ENCODE measurements around the gene WDR37. TPM values are rescaled to one million over a fixed set of nuclear protein-coding genes. Genes with fewer than 3 reads are reported as not detected.

WDR37 gene
- total and polyA plus RNA-seq, 10 of the 15 experiments (the other 5 are each of a cell fraction or from before 2014, with no cell fraction given), result 1.9 to 11.1 (median 7.1) TPM

GRCh38 chr10:1093696-1094095 lies 37.5 kb downstream of the WDR37 start (continued):
- no peak for TF ChIP-seq RAD51 (IDR thresholded peaks at IDR 0.05)
- no peak for TF ChIP-seq MLLT1 (IDR thresholded peaks at IDR 0.05)

- Histone ChIP-seq H3K9ac (ENCODE audit: control insufficient read depth, insufficient read depth, low read length) (no peak overlapping the region), H3K79me2 (ENCODE audit: control insufficient read depth, insufficient read depth, low read length) (no peaks in the 10 kb centered on the region), H3K4me3 (no peak overlapping the region), H3K4me1 (ENCODE audit: control insufficient read depth, insufficient read depth, low read length) (peaks cover 7% of the 10 kb centered on the region; the same call in 1 of the 2 replicates), H4K20me1 (ENCODE audit: control insufficient read depth, insufficient read depth) (no peaks in the 10 kb centered on the region), H3K36me3 (ENCODE audit: control insufficient read depth in 2 of 2, insufficient read depth in 2 of 2, low read length in 1 of 2) (peaks cover 22 to 23% of the 10 kb centered on the region in 2 experiments; a peak in 3 of 4 replicates), H3K9me3 (replicated peaks; ENCODE audit: control insufficient read depth, insufficient read depth, low read length) (no peaks in the 10 kb centered on the region), H3K27me3 (replicated peaks in 1 of 2; ENCODE audit: control insufficient read depth in 2 of 2, insufficient read depth in 2 of 2, low read length in 1 of 2) (no peaks in the 10 kb centered on the region), H3K27ac (ENCODE audit: control insufficient read depth, insufficient read depth) (no peak overlapping the region), H2AFZ (ENCODE audit: control insufficient read depth, low read depth, low read length) (no peak overlapping the region), H3K4me2 (ENCODE audit: control insufficient read depth, insufficient read depth) (no peak overlapping the region)
- FAIRE-seq, result peak; percentile 68
- peak; percentile 28; the same call in 1 of the 3 replicates for ATAC-seq
- in situ Hi-C loops (cut with MboI) (no loop called here), intact Hi-C loops (cut with micrococcal nuclease; ENCODE audit: unreplicated experiment) (no loop called here)
- RAD21 ChIA-PET (ENCODE audit: unreplicated experiment), result no interaction called here
- BruUV-seq (replicated peaks), result no TSS peak
- DNase-seq (ENCODE audit: low read depth, low spot score), result peak; percentile 3
- POLR2A ChIA-PET, result no interaction called here
- CTCF ChIA-PET, result no interaction called here
- SMC1A ChIA-PET (ENCODE audit: uncharacterized antibody, unreplicated experiment), result no interaction called here
- 77% methylated on average over 15 of the region's 15 CpGs for WGBS (ENCODE audit: insufficient coverage, insufficient replicate concordance, low lambda C conversion rate, missing lambda C conversion rate)
- TF ChIP-seq ATF2 (IDR thresholded peaks at IDR 0.05; ENCODE audit: low read length) (peak; percentile 75; the same call in 1 of the 2 replicates), JUNB (IDR thresholded peaks at IDR 0.05) (peak; percentile 92), PAX5 (IDR thresholded peaks at IDR 0.05; ENCODE audit: borderline replicate concordance, low read depth, low read length) (peak; percentile 51; the same call in 1 of the 2 replicates), HDAC6 (IDR thresholded peaks at IDR 0.05; ENCODE audit: unreplicated experiment) (no peak), GABPA (IDR thresholded peaks at IDR 0.05; ENCODE audit: low read depth) (0 out of 2 replicates have a peak, but pooled peaks have one; percentile 29), RUNX3 (IDR thresholded peaks at IDR 0.05; ENCODE audit: low read length) (peak; percentile 99), FOXM1 (IDR thresholded peaks at IDR 0.05; ENCODE audit: low read depth, low read length) (peak; percentile 77), ZBED1 (IDR thresholded peaks at IDR 0.05; ENCODE audit: borderline replicate concordance) (peak; percentile 88), PML (IDR thresholded peaks at IDR 0.05; ENCODE audit: low read length) (0 out of 2 replicates have a peak, but pooled peaks have one; percentile 63), CREM (IDR thresholded peaks at IDR 0.05; ENCODE audit: low read depth) (peak; percentile 89), SP1 (IDR thresholded peaks at IDR 0.05; ENCODE audit: low read depth, low read length) (peak; percentile 35), NFIC (IDR thresholded peaks at IDR 0.05; ENCODE audit: low read depth, low read length) (peak; percentile 88), CREB1 (IDR thresholded peaks at IDR 0.05; ENCODE audit: low read depth) (peak; percentile 70), HSF1 (IDR thresholded peaks at IDR 0.05; ENCODE audit: low read depth, low read length) (no peak), SUPT20H (IDR thresholded peaks at IDR 0.05; ENCODE audit: borderline replicate concordance, control insufficient read depth, low read depth, low read length) (no peak), ETV6 (conservative IDR thresholded peaks at IDR 0.05 in 1 of 2, IDR thresholded peaks at IDR 0.05 in 1 of 2; ENCODE audit: borderline replicate concordance in 1 of 2, low read depth in 1 of 2) (peak in 1 of 2 experiments; percentile 77; a peak in 2 of 4 replicates), TCF7 (IDR thresholded peaks at IDR 0.05; ENCODE audit: borderline replicate concordance) (0 out of 2 replicates have a peak, but pooled peaks have one; percentile 48)
These were observed 38.2 kb downstream of the WDR37 start for GRCh38 chr10:1094112-1095057.

Data from GM12878 (cell line).